GM18907 (cell line): Measurements from ENCODE around the gene REEP3.
A peak's percentile ranks its signal among the peaks of the same experiment; 100 is the strongest.
"Not testable (repeated sequence)": the region's sequence is repeated elsewhere in the genome, so short reads cannot be mapped to it uniquely, and the experiment has no call there.

Experiments
- ATAC-seq: cut with Tn5 transposase; IDR thresholded peaks from one replicate; pipeline ENCODE4 v1.9.1; 2021; ENCODE audit warnings: mild to moderate bottlenecking, moderate library complexity; ENCODE audit not compliant: unreplicated experiment

The REEP3 gene

DNA sequence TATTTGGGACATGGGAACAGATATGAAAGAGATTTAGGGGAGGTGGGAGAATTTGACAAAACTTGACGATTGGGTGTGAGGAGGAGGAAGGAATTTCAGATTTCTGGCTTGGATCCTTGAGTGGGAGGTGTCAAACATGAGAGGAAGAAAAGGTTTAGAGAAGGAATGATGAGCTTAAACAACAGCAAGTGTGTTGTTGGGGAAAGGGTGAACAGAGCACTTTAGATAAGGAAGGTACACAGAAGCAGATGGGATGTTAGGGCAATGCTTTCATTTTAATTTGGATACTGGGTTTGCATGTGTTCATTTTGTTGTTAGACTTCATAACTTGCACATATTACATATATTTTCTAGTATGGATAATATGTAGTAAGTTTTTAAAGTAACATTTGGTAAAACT, 23.2 kb downstream of the REEP3 start:
- no peak for ATAC-seq

DNA sequence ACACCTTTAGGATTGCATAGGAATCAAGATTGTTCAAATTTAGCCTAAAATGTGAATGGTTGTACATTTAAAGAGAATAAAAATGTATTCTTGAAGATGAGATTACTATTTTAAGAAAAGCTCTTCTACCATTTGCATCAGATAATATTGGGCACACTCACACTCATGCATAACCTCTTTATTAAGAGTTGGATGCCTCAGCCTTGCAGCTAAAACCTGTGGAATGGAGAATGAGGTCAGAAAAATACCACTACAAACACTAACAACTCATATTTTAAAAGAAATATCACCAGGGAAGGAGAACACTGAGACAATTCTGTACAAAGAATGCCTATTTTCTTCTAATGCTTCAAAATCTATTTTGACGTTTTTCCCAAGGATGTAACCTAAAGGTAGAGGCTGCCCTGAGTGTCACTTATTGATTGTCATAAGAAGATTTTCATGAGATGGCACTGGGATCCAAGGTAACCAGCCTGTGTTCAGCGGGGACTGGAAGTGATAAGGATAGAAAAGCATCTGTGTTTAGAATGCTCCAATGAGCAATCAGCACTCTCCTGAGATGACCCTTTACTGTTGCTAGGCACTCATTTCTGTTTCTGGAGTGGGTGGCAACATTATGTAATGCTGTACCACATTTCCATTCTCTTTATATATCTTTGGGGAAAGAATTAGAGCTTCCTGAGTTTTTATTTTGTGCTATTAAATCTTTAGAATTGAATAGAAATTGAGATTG, 26.6 kb downstream of the REEP3 start:
- ATAC-seq: no peak

DNA sequence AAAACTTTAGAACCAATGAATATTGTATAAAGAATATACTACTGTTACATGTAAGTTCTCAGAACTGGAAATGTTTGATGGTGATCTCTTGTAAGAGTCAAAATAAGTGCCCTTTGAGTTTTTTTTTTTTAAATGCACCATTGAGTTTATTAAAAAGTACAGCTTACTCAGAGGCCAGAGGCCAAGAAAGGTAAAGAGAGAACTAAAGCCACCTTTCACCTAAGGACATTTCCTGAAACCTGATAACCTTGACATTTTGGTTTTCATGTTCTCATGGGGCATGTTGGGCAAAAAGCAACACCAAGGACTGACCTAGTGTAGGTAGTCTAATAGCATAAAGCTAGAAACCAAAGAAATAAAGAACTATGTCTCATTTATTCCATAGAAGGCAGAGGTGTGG, 27.7 kb downstream of the REEP3 start:
- no peak for ATAC-seq

DNA sequence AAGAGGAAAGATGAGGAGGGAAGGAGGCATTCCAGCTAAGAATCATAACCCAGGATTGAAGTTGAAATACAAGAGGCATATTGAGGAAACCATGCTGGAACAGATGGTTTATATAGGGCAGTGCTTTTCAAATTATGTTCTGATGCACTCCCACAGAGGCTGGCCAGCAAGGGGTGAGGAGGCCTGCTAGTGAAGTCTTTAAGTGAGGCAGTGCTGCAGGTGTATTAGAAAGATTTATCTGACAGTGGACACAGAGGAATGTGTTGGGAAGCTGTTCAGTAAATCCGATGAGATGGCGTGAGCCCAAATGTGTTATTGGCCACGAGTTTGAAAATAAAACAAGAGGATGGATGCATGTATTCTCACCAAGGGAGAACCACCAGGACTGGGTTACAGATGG, 28.6 kb downstream of the REEP3 start:
- ATAC-seq: no peak

DNA sequence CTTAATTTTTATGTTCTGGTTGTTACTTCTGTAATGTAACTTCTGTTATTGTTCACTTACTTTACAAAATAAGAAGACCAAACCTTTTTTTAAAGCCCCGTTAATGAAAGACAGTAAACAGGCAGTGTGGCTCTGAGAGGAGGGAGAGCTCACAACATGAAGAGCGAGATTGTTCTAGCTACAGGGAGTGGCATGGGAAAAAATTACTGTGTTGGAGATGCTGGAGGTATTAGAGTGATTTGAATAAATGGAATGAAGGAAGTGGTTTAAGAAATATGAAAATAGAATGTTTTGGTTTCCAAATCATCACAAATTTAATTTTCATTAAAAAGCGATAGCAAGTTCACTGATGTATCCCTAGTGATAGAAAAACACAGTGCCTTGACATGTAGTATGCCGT, 31.8 kb downstream of the REEP3 start:
- ATAC-seq: no peak

DNA sequence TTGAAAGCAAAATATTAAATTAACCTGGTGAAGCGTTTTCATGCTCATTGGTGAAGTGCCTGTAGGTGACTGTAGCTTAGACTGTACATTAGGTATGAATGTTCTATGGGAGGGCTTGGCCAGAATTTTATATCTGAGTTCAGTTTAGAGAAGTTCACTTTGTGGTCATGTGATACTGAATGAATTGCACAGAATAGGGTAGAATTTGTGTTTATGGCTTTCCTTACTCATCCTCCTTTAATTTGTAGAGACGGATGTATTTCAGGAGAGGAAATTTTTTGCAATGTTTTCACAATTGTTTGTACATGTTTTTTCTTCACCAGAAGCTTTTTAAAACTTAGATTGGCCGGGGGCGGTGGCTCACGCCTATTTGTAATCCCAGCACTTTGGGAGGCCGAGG, 32.3 kb downstream of the REEP3 start:
- no peak for ATAC-seq

DNA sequence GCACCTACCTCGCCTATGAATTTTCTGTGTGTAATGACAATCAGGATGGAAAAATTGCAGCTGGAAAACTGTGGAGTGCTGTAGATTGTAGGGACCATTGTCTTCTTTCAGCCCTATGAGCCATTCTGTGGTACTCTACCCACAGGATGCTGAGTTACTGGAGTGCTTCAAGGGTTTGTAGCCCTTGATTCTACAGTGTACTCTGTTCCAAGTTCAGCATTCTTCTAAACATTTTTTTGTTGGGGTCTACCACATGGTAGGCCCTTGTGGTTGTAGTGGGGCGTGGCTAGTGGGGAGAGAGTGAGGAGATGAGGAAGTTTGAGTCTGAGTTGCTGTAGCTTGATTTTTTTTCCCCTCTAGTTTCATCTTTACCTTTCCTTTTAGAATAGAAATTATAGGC, 33.5 kb downstream of the REEP3 start:
- peak; percentile 96 for ATAC-seq

DNA sequence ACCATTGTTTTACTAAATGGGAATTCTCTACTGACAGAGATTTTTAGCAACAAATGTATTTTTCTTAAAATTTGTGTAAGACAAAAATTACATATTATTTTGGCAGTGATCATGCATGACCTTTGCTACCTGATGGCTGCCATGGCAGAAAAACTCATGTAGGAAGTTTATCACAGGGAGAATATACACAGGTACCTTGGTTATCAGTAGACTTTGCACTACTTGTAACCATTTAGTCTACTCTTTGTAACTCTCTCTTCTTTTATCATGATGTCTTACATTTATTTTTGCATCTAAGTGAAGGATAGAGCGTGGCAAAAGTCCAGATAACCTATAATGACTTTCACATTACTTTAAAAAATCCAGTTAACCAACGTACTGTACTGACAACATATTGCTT, 34.1 kb downstream of the REEP3 start:
- ATAC-seq: no peak

DNA sequence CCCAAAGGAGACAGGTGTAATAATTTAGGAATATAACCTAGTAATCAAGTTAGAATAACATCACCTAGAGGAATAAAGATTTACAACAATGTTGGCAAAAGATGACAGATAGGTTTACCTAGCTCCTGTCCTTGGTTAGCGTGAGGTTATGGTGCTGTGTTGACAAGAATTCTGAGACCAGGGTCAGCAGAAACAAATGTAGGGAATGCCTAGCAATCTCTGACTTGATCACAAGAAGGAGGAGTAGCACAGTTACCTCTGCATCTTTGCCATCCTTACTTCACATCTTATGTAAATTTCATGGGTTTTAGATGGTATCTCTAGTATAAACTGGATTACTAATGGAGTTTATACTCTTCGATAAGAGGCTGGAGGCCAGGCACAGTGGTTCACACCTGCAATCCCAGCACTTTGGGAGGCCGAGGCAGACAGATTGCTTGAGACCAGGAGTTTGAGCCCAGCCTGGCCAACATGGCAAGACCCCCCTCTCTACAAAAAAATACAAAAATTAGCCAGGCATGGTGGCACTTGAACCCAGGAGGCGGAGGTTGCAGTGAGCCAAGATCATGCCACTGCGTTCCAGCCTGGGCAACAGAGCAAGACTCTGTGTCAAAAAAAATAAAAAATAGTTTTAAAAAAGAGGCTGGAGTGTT, 37.1 kb downstream of the REEP3 start:
- no peak for ATAC-seq

DNA sequence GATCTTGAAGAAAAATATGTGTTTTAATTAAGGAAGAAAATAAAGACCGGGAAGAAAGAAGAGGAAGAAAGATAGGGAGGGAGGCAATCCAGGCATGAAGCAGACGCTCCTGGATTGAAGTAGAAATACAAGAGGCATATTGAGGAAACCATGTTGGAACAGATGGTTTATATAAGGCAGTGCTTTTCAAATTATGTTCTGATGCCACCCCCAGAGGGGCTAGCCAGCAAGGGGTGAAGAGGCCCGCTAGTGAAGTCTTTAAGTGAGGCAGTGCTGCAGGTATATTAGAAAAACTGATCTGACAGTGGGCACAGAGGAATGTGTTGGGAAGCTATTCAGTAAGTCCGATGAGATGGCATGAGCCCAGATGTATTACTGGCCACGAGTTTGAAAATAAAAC, 40.1 kb downstream of the REEP3 start:
- no peak for ATAC-seq

DNA sequence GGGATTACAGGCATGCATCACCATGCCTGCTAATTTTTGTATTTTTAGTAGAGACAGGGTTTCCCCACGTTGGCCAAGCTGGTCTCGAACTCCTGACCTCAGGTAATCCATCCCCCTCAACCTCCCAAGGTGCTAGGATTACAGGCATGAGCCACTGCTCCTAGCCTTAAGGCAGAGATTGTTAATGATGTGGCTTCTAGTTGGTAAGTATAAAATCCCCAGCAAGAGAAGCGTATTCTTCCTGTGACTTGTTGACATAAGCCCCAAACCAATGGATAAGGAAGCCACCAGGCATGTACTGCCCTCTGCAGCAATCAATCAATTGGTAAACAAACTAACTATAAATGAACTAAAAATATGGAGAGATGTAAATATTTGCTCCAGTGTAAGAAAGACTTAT, 41.2 kb downstream of the REEP3 start:
- no peak for ATAC-seq

DNA sequence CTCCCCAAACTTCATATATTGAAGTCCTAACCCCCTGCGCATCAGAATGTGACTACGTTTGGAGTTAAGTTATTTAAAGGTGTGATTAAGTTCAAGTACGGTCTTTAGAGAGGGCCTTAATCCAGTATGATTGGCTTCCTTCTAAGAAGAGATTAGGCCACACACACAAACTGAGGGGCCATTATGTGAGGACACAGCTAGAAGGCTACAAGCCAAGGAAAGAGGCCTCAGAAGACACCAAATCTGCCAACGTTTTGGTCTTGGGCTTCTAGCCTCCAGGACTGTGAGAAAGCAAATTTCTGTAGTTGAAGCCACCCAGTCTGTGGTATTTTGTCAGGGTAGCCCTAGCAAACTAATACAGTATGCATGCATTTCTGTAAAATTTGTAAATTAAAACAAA, 41.7 kb downstream of the REEP3 start:
- ATAC-seq: no peak

DNA sequence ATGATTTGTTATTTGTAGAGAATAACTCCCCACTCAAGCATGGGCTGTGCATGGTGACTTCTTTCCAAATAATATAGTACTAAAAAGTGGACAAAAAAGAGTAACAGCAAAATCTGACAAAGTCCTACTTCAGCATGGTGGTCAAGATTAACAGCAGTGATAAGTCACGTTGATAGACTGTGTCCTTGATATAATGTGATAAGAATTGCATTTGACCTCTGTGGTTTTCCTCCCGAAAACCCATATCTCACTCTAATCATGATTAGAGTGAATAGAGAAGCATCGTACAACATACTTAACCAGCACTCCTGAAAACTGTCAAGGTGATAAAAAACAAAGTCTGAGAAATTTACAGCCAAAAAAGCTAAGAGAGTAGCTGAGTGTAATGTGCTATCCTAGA, 42.4 kb downstream of the REEP3 start:
- ATAC-seq: no peak

DNA sequence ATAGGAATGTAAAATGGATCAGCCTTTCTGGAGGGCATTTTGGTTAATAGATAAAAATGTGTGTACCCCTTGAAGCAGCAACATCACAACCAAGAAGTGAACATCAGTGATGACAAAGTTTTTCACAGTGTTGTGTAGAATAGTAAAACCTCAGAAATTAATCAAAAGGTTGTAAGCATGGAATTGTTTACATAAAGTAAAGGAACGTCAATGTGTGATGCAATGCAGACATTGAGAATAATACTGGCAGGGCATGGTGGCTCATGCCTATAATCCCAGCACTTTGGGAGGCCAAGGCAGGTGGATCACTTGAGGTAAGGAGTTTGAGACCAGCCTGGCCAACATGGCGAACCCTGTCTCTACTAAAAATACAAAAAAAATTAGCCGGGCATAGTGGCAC, 43.5 kb downstream of the REEP3 start:
- ATAC-seq: not testable (repeated sequence)

DNA sequence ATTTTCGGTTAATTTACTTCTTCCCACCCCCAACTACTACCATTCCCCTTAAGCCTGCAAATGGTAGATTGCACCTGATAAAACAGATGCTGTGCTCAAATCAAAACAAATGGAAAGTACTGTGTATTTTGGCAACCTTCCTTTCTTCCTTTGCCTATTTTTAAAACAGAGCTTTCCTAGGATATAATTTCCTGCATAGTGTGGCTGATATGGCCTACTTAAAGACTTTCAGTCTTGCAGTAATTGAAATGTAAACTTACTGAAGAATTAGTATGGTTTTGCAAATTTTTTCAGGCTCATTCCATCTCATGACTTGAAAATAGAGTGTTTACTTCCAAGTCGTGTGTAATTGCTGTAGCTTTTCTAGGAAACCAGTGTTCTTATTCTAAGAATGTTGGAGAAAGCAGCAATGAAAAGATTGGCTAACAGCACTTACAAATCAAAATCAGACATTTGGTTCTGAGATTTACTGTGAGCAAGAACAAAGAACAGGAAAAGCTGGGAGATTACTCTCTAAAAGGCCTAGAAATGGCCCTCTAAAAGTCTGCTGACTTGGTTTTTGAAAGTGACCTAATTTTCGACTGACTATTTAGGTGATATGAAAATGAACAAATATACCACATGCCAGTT, 52.0 kb downstream of the REEP3 start:
- no peak for ATAC-seq

DNA sequence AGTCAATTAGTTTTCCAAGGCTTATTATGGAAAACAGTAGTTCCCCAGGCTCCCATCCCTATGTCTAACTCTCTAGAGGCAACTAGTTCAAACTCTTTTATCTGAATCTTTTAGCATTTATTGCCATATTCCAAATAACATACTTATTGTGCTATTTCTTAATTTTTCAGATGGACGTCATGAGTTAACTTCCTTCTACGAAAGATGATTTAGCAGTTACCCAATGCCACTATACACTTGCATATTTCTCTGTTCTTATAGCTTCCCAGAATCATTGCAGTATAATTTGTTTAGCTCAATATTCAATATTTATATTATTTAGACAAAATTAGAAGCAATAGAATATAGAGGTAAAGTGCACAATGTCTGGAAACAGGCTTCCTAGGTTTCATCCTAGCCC, 52.8 kb downstream of the REEP3 start:
- no peak for ATAC-seq

DNA sequence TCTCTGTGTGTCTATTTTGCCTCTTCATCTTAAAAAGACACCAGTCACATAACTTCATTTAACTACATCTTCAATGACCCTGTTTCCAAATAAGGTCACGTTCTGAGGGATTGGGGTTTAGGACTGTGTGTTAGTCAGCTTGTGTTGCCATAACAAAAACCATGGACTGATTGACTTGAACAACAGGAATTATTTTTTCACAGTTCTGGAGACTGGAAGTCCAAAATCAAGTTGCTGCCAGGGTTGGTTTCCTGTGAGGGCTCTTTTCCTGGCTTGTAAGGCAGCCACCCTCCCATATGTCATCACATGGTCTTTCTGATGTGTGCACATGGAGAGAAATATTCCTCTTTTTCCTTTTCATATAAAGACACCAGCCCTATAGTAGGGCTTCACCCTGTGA, 55.3 kb downstream of the REEP3 start:
- no peak for ATAC-seq

DNA sequence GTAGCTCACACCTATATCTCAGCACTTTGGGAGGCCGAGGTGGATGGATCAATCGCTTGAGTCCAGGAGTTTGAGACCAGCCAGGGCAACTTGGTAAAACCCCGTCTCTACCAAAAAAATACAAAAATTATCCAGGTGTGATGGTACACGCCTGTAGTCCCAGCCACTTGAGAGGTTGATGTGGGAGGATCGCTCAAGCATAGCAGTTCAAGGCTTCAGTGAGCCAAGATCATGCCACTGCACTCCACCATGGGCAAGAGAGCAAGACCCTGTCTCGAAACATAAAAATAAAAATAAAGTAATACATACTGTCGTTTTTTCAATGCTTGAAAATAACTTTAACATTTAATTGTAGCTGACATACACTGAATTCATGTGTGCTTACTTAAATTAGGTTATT, 57.3 kb downstream of the REEP3 start:
- no peak for ATAC-seq

DNA sequence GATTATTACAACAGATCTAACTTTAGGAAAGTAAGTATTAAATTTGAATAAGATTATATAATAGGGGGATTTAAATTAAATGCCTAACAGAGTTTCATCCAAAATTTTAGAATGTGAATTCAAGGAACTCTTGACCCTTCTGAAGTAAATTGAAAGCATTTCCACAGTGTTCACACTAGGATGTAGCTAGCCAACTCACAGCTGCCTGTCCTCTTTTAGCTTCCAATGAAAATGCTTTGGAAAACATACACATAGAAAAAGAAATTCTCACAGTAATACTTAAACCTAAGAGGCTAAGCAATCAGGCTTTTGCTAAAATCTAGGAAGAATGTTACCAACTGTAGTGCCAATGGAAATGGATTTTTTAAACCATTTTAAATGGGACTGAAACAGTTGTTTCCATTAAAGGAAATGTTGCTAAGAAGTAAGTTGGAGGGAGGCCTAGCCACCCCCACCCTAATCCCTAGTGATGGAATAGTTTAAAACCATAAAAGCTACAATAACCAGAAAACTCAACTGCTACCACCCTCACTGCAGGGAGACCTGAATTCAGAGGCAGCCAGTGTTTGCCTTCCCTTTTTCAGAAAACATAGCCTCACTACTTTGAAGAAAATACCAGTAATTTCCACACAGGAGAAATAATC, 58.3 kb downstream of the REEP3 start:
- no peak for ATAC-seq

DNA sequence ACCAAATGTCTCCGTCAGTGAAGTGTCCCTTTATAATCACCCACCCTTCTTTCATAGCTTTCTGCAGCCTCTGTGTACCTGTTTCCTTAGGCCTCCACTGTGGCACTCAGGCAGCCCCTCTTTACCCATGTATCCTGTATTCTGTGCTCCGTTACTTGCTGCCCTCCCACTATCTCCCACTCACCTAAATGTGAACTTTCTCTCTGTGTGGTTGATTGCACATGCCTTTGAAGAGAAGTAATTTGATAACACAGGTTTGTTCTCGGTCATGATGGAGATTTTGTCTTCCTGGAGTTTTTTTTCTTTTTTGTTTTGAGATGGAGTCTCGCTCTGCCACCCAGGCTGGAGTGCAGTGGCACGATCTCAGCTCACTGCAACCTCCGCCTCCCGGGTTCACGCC, 61.5 kb downstream of the REEP3 start:
- ATAC-seq: no peak

DNA sequence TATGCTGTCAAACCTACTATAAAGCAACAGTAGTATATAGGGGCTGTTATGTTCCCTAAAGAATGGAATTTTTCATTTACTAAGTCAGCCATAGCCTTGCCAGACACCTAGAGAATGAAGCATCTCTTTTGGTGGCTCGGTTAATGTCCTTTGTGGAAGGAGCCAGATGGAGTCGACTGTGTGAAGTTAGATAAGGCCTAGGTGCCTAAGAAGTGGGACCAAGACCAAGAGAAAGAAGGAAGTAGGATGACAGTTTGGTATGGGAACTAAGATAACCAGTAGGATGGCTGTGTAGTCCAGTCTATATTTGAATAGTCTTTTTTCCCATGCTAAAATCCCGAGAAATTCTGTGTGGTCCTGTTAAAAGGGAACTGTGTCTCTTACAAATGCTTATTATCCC, 62.2 kb downstream of the REEP3 start:
- no peak for ATAC-seq
